ENCODE data around the gene ADIG.

The ADIG gene

DNA sequence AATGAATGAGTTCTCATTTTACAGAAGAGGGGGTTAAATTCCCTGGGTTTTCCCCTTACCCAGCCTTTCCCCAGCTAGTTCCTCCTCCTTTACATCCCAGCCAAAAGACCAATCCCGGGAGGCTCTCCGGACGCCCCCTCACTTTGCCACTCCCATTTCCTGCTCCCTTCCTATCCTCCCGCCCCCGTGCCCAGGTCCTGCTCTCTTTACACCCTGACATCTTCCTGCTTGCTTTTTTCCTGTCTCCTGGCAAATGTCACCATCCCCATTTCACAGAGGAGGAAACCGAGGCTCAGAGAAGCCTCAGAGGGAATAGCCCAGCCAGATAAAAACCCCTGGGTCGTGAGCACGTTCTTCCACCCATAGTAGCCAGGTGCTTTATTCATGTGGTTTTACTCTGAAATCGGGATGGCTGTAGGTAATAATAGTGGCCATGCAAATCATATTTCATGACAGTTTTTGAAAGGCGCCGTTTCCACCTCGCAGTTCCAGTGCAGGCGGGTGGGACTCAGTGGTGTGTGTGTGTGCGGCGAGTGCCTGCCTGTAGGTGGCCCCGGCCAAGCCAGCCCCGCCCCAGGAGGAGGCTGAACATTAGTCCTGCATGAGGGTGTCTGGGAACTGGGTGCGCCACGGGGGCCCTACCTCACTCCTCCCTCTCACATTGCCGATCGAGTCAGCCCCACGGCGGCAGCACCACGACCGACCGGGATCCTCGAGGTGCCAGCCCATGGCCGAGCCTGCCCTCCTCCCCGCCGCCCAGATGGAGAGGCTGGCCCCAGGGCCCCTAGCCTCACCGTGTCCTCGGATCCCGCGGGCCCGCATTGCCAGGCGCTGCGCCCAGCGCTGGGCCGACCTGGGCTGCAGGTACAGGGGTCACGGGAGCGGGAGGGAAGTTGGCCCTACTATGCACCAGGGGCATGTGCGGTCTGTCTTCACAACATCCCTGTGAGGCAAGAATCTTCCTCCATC lies 20.5 kb downstream of the ADIG start, which contains the start of gene ARHGAP40:
ARHGAP40 (plus strand) TSS at position 594 of the 969 bp plus-strand sequence.
- peak in 1 of 2 donors; percentile 17 for DNase-seq (ENCODE audit: low read depth in 2 of 2)

DNA sequence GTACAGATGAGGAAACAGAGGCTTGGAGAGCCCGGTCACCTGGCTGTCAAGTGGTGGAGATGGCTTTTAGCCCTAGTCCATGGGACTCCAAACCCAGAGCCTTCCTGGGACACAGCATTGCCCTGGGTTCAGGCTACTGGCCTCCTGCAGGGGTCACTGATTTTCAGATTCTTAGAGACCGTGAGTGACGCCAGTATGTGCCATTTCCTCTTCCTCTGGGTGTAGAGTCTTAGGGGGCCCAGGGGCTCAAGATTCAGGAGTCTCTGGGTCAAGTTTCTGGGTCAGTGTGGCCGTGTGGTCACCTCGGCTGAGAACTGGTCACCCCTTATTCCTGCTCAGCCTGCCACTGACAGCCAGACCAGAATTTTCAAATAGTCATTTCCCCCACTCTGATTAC lies 21.2 kb downstream of the ADIG start:
- DNase-seq (ENCODE audit: low read depth in 2 of 2) = no peak

DNA sequence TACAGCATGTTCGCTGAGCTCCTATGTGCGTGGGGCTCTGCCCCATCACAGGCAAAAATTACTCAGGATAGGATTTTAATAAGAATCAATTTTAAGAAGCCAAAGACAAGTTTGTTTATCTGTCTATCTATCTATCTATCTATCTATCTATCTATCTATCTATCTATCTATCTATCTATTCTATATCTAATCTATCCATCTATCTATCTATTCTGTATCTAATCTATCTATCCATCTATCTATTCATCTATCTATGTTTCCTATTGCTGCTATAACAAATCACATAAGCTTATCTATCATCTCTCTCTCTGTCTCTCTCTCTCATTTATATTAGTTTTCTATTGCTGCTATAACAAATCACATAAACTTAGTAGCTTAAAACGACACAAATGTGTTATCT lies 22.3 kb downstream of the ADIG start:
- no peak for DNase-seq (ENCODE audit: low read depth in 2 of 2)

DNA sequence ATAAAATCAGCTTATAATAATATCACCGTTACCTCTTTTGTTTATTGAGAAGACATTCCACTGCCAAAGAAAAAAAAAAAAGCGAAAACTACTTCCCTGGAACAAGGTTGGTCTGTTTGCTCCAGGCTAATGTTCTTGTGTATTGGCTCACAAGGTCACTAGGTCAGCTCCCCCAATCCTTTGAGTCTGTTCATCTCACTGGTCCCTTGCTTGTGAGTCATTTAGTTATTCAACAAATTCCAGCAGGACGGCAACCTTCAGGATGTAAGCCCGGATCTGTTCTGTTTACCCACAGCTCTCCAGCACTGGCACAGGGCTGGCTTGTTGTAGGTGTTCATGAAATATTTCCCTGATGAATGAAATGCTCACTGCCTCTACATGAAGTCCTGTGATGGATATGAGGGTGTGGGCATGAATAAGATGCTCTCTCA lies 23.9 kb downstream of the ADIG start:
- DNase-seq (ENCODE audit: low read depth in 2 of 2) = no peak

DNA sequence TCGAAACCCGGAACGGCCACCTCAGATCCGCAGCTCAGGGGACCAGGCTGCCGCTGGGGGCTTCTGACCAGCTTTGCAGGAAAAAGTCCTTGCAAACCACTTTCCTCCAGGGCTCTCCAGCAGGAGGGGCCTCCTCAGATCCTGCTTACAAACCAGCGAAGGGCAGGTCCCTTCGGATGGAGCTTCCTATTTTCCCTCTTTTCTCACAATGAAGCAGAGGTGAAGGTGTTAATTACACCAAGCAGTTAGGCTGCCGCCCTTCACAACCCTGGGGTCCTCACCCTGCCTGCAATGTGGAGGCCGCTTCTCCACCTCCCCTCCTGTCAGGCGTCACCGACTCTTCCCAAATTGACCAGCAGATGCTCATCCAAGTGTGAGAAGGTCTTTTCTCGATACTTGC lies 26.4 kb downstream of the ADIG start:
- no peak for DNase-seq (ENCODE audit: low read depth in 2 of 2)

DNA sequence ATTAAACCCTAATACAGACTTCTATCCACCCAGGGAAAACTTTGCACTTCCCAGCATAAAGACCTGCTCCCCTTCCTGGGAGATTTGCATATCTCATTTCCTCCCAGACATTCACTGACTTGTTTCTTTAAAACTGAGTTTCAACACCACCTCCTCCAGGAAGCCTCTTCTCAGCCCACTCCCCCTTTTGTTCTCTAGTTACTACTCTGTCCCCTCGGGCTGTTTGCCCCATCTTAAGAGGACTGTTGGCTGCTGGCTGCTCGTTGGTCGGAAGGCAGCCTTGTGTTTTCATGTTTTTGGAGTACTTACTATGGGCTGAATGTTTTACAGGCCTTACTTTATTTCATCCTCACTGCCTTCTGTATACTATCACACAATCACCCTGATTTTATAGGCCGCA lies 27.2 kb downstream of the ADIG start:
- DNase-seq (ENCODE audit: low read depth in 2 of 2) = no peak

DNA sequence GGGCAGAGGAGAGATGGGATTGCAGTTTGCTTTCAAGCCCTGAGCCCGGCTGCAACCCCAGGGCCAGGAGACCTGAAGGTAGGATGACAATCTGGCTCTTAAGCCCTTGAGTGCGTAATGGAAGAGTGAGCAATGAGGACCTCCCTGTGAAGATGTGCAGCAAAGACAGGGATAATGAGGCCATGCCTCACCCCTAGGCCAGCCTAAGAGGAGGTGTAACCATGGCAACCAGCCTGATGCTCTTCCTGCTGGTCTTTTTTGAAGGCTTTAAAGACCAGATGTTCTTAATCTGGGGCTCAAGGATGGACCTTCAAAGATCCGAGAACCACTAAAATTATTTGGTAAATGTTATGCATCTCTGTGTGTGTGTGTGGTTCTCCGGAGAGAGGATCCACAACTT lies 28.8 kb downstream of the ADIG start:
- DNase-seq (ENCODE audit: low read depth in 2 of 2) = no peak

DNA sequence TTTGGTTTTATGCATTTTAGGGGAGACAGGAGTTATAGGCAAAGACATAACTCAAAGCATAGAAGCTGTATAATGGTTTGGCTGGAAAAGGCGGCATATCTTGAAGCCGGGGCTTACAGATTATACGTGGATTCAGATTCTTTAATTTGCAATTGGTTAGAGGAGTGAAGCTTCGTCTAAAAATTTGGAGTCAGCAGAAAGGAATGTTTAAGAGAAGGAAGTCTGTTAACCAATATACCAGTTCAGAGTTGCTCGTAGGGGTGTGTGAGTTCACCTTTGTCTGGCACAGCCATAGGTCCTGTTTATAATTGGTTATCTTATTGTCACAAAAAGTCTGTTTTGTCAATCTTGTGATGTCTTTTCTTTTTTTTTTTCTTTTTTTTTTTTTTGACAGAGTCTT lies 29.5 kb downstream of the ADIG start:
- no peak for DNase-seq (ENCODE audit: low read depth in 2 of 2)

DNA sequence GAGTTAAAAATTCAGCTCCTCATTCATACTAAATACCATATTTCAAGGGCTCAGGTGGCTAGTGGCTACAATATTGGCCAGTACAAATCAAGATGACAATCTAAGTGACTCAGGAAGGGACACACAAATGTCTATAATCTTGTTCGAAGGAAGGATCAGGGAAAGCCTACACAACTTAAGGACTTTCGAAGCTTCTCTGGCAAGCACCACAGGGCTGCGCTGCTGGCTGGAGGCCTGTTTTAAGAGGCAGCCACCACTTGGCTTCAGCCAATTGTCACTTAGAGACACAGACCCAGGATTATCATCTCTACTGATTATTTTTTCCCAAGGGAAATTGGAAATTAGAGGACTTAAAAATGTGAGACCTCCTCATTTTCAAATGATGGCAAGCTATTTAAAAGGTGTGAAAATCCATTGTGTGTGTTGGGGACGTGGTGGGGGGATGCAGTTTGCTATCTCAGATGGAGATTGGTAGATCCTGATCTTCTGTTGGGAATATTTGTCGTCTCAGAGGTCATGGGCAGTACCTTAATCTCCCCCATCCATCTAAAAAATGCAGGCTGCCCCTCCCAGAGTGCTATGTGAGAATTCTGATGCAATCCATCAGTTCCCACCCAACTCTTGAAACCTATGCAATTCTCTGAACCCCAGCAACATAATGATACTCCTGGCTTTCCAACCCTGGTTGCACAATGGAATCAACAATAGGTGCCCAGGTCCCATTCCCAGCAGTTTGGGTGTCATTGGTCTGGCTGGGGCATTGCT lies 31.9 kb downstream of the ADIG start:
- DNase-seq (ENCODE audit: low read depth in 2 of 2) = no peak

DNA sequence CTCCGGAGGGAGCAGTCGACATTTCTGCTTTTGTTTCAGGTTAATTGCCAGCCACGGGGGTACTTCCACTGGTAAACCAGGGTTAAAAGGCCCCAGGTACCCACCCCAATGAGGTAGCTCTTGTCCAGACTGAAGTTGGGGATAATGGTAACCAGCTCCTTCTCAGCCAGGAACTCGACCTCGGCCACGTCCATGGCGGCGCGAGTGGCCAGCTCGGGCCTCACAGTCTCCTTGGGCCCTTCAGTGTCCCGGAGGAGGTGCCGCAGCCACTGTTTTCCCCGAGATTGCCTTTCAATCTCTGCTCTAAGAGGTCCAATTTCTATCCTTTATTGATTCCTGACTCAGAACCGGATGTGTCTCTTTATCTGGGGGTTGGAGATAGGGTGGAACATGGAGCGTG lies 34.3 kb downstream of the ADIG start:
- DNase-seq (ENCODE audit: low read depth in 2 of 2) = no peak

DNA sequence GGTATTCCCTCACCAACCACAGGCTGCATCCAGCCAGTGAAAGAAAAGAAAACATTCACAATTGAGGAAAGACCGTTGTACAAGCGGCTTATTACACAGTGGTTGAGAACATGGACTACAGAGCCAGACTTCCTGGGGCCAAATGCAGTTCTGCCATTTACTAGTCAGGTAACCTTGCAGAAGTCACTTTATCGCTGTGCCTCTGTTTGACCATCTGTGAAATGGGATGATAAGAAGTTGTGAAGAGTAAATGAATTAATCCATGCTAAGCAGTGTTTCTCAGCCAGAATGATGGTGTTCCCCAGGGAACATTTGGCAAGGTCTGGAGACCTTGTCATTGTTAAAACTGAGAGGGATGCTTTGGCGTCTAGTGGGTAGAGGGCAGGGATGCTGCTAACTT lies 35.5 kb downstream of the ADIG start:
- no peak for DNase-seq (ENCODE audit: low read depth in 2 of 2)

DNA sequence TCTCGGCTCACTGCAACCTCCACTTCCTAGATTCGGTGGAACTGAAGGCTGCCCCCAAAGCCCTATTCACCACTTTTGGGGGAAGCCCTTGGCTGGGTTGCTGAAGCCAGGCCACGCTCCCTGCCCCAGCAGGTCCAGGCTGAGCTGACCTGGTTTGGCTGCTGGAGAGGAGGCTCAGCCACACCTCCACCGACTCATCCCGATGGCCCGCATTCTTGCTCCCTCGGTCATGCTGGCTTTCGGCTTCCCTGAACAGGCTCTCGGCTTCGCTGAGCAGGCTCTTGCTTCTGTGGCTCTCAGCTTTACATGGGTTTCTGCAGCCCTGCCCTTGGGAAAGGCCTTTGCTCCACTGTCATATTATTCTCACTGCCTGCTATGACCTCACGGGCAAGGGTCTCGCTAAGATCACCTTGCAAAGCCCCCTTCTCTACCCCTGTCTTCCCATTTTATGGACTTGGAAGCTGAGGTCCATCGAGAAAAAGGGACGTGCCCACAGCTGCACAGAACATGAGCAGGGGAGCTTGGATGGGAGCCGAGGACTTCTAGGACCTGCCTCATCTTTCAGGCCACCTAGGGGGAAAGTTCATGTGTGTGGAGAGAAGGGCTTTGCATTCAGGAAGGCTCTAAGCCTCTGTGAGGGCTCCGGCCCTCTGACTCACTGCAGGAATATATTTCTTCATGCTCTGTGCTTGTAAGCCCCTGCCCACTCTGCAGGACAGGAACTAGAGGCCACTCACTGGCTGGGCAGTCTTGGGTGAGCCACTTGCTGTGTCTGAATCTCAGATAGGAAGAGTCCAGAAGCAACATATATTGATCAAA lies 36.2 kb downstream of the ADIG start:
- no peak for DNase-seq (ENCODE audit: low read depth in 2 of 2)

DNA sequence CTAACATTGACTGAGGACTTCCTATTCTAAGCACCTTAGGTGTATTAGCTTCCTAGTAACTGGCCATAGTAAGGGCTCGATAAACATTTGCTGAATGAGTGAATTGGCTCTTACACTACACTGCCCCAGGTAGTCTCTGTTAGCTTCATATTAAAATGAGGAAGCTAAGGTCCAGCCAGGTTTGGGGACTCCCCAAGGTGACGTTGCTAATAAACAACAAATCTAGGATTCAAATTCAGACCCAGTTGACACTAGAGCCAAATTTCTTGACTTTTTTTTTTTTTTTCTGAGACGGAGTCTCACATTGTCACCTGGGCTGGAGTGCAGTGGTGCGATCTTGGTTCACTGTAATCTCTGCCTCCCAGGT lies 36.8 kb downstream of the ADIG start:
- DNase-seq (ENCODE audit: low read depth in 2 of 2) = no peak

DNA sequence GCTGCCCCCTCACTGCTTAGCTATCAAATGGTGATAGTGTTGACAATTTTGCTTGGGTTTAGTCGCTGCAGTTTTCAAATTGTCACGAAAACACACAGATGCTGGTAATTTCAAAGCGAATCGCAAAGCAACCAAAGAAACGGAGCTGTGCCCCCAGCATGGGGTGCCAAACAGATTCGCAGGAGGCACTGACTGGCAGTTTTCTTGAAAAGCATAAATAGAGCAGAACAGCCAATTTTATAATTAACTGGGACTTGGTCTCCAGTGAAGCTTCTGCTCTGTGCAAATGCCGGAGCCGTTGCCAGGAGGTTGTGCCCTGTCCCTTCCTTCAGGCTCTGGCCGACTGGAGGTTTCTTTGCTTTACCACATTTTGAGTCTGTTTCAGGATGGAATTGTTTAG lies 39.4 kb downstream of the ADIG start:
- no peak for DNase-seq (ENCODE audit: low read depth in 2 of 2)

DNA sequence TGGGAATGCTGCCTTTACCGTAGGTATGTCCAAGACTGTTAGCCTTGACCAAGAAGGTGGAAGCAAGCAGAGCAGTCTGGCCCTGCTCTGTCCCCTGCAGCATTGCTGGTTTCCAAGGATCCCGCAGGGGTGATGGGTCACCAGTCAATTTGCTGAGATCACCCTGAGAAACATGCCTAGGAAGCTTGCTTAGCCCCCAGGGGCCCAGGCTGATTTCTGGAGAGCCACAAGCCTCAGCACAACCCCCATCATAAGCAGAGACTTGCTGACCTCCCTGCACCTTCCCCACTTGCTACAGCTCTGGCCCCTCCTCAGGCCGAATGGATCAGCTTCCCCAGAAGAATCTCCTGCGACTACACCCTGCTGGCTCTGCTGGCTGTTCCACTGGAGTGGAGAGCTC lies 42.1 kb downstream of the ADIG start:
- DNase-seq (ENCODE audit: low read depth in 2 of 2) = no peak

DNA sequence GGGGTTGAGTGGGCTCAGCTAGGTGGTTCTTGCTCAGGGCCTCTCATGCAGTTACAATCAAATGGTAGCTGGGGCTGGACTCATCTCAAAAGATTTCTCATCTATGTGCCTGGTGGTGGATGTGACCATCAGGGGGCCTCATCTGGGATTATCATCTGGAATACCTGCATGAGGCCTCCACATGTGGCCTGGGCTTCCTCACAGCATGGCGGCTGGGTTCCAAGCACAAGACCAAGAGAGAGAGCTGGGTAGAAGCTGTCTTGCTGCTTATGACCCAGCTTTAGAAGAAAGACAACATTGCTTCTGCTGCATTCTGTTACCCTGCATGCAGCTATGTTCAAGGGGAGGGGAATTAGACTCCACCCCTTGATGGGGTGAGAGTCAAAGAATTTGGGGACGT lies 43.1 kb downstream of the ADIG start:
- no peak for DNase-seq (ENCODE audit: low read depth in 2 of 2)

DNA sequence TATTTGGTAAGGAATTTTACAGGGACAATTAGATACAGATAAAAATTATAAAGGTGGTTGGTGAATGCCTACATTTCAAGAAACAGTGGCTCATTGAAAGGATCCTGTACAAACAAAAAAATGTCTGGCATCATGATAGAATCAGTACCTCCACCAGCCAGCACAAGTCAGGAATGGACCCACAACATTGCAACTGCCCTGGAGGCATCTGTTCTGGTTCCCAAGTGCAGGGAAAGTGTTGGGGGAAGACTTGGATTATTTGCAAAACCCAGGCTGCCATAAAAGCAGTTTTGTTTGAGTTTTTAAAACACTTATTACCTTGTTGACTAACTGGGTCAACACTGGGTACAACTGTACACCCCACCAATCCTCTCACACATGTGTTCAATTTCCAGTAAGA lies 44.9 kb downstream of the ADIG start:
- DNase-seq (ENCODE audit: low read depth in 2 of 2) = no peak

DNA sequence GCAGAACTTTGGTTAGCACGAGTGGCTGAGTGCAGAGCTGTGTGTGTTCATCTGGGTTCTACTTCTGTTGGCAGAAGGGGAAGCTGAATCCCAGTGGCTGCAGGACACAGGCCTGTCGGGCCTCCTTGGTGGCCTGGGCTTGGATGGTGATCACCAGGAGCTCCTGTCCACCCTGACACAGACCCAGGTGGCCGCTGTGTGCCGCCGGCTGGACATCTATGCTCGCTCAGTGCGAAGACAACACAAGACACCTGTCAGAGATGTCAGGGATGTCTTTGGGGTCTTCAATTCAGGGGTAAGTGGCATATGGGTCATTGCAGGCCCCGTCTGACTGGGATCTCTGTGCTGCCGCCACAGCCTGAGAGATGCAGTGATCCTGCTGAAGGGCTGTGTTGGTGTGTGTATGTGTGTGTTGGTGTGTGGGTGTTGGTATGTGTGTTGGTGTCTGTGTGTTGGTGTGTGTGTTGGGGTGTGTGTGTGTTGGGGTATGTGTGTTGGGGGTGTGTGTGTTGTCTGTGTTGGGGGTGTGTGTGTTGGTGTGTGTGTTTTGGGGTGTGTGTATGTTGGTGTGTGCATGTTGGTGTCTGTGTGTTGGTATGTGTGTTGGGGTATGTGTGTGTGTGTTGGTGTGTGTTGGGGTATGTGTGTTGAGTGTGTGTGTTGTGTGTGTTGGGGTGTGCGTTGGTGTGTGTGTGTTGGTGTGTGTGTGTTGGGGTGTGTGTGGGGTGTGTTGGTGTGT lies 46.1 kb downstream of the ADIG start:
- DNase-seq (ENCODE audit: low read depth in 2 of 2) = no peak

DNA sequence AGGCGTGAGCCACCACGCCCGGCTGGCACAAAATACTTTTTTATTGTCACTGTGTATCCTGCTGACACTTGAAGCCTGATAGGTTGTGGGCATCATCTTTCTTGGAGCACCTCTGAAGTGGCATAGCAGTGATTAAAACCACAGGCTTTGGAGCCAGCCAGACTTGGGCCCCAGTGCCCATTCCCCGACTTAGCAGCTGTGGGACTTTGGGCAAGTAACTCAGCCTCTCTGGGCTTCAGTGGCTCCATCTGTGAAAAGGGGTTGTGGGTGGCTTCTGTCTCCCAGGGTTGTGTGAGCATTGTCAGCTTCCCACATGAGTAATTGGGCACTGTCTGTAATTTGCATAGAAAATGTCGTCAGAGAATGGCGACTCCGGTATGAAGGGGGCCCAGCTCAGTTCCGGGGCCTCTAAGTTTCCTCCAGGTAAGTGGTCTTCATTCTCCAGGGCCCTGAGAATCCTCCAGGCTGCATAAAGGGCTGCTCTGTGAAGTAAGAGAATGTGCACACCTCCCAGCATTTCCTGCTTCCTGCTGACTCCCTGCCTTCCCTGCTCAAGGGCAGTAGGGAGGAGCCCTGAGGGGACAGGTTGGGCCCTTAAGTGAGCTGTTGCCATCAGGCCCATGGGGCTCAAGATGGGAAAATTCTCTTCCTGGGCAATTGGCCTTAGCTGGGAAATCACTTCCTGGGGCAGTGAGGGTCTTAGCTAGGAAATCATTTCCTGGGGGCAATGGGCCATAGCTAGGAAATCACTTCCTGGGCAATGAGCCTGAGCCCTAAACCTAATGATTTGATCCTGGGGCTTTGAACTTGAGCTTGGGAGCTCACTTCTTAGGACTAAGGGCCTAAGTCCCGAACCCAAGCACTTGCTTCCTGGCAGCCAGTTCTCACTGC lies 47.8 kb downstream of the ADIG start:
- DNase-seq (ENCODE audit: low read depth in 2 of 2) = no peak

DNA sequence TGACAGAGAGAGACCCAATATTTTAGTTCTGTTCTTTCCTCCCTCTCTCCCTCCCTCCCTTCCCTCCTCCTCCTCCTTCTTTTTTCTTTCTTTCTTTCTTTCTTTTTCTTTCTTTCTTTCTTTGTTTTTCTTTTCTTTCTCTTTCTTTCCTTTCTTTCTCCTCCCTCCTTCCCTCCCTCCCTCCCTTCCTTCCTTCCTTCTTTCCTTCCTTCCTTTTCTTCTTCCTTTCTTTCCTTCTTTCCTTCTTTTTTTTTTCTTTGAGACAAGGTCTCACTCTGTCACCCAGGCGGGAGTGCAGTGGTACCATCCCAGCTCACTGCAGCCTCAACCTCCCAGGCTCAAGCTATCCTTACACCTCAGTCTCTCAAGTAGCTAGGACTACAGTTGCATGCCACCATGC lies 49.0 kb downstream of the ADIG start:
- no peak for DNase-seq (ENCODE audit: low read depth in 2 of 2)
